Panc1 (cell line): ENCODE measurements around the gene TARBP1.

Experiments used
- CTCF ChIP-seq: fragments of 450-650 bp; IDR thresholded peaks from 2 replicates; pipeline ENCODE4 v1.5.1; 2017; ENCODE audit warnings: mild to moderate bottlenecking
- POLR2AphosphoS5 ChIP-seq: IDR thresholded peaks from 2 replicates; pipeline ENCODE4 v1.6.1; 2012; ENCODE audit warnings: mild to moderate bottlenecking, low read depth, low read length, moderate library complexity
- REST ChIP-seq, 2 experiments: IDR thresholded peaks; 2 replicates each; pipeline ENCODE4 v1.6.1; 2011 to 2012; ENCODE audit warnings: low read depth in 2 of 2, control low read depth in 1 of 2, low read length in 1 of 2, mild to moderate bottlenecking in 1 of 2, moderate library complexity in 1 of 2; ENCODE audit not compliant: insufficient read depth in 1 of 2
- TCF7L2 ChIP-seq: IDR thresholded peaks from 2 replicates; pipeline ENCODE4 v1.6.1; 2011; ENCODE audit warnings: mild to moderate bottlenecking, low read depth, low read length, inconsistent platforms

GRCh38 chr1:234400773-234401172, 78.2 kb downstream of the TARBP1 start:
- no peak for TF ChIP-seq CTCF
- no peak for TF ChIP-seq REST (IDR thresholded peaks at IDR 0.05; ENCODE audit: insufficient read depth in 1 of 2, low read depth in 2 of 2, low read length in 1 of 2)
- no peak for TF ChIP-seq POLR2AphosphoS5
- TF ChIP-seq TCF7L2 = no peak
